GM12875 (cell line): ENCODE results near the gene ZNF214.

ENCODE experiments used
- H3K4me3 ChIP-seq: one replicate; pipeline ENCODE4 v1.5.1; 2011; ENCODE audit warnings: low read depth, low read length, control low read depth
- TF ChIP-seq, protein P1 (sequence below): IDR thresholded peaks from 2 replicates; pipeline ENCODE4 v1.5.1; 2011; ENCODE audit warnings: low read depth, mild to moderate bottlenecking, control low read depth, inconsistent platforms, low read length, moderate library complexity, borderline replicate concordance; ENCODE audit not compliant: insufficient read depth

Gene ZNF214

DNA sequence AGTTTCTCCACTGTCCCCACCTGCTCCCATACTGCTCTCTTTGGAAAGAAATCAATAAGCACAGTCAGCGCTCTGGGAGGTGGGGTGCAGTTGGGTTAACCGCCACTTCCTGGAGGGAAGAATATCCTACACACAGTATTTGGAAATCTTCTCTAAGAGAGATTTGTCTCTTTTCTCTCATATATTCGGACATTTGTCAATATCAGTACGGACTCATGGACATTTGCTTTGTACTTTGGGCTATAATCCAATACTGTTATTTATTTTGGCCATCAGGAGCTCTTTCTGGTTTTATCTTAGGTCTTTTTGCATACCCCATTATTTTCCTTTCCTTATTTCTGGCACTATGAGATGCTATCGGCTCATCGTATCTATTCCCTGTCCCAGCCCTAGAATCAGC is 13.9 kb upstream of the ZNF214 start:
- TF ChIP-seq, protein P1, sequence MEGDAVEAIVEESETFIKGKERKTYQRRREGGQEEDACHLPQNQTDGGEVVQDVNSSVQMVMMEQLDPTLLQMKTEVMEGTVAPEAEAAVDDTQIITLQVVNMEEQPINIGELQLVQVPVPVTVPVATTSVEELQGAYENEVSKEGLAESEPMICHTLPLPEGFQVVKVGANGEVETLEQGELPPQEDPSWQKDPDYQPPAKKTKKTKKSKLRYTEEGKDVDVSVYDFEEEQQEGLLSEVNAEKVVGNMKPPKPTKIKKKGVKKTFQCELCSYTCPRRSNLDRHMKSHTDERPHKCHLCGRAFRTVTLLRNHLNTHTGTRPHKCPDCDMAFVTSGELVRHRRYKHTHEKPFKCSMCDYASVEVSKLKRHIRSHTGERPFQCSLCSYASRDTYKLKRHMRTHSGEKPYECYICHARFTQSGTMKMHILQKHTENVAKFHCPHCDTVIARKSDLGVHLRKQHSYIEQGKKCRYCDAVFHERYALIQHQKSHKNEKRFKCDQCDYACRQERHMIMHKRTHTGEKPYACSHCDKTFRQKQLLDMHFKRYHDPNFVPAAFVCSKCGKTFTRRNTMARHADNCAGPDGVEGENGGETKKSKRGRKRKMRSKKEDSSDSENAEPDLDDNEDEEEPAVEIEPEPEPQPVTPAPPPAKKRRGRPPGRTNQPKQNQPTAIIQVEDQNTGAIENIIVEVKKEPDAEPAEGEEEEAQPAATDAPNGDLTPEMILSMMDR, result no peak
- no peak overlapping the region for H3K4me3 ChIP-seq

DNA sequence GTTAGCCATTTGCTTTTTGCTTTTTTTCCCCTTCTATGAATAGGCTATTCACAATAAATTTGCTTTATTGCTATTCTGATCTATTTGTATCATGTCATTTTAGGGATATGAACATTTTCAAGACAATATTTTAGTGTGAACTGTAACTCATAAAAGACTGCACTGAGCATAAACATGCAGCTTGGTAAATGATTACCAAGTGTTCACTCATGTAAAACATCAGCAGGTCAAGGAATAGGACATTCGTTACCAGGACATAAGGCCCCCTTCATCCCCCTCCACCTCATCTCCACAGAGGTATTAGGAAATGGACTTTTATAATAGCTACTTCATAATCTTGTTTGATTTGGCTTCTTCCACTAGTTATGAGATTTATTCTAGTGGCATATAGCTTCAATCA is 12.5 kb upstream of the ZNF214 start:
- H3K4me3 ChIP-seq, result no peak overlapping the region
- TF ChIP-seq, protein P1, result no peak

DNA sequence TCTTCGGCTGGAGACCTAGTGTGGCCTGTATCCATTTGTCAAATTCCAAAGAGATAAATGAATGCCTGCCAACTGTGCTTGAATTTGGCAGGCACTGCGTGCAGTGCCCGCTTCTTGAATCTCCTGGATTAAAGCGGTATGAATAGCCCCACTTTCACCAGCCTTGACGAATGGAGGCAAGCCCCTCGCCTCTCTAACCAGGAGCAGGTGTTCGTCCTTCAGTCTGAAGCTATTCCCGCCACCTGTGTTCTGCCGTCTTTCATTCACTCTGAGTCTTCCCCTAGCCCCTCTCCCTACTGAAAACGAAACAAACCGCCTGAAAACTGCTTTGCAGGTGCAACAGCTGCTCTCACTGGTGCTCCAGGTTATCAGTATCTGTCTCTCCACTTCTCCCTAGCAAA is 11.3 kb upstream of the ZNF214 start:
- TF ChIP-seq, protein P1, result no peak

DNA sequence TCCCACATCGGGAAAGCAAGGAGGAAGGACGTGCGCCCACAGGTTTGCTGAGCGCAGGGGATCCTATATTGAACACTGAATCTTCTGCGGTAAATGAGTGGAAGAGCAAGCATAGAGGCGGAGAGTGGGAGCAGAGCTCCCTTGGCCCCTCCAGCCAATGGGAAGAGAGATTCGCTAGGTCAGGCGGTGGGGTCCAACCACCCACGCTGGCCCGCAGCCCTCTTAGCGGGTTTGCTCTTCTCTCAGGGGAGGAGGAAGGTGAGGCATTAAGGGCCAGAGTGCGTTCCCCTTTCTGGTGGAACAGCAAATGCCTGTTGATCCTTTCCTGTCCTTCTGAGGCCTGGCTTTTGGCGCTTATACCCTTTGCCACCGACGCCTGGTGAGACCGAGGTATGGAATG is 10.7 kb upstream of the ZNF214 start:
- TF ChIP-seq, protein P1, result no peak

More for the DNA sequence above, 11.3 kb upstream of the ZNF214 start:
- no peak overlapping the region for H3K4me3 ChIP-seq

DNA sequence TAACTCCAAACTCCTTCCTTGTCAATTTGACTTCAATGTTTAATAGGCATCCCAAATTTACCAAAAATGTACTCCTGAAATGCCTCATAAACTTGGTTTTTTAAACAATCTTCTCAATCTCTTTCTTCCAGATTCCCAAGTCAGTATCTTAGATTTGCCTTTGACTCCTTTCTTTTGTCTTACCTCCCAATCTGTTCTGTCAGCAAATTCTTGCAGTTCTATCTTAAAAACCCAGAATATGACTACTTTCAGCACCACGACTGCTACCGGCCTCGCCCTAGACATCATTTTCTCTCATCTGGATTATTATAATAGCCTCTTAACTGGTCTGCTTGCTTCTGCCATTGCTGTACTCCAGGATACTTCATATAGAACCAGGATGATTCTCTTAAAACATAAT is 8.0 kb upstream of the ZNF214 start:
- H3K4me3 ChIP-seq, result no peak overlapping the region
- TF ChIP-seq, protein P1, result no peak

More for the DNA sequence above, 10.7 kb upstream of the ZNF214 start:
- no peak overlapping the region for H3K4me3 ChIP-seq

DNA sequence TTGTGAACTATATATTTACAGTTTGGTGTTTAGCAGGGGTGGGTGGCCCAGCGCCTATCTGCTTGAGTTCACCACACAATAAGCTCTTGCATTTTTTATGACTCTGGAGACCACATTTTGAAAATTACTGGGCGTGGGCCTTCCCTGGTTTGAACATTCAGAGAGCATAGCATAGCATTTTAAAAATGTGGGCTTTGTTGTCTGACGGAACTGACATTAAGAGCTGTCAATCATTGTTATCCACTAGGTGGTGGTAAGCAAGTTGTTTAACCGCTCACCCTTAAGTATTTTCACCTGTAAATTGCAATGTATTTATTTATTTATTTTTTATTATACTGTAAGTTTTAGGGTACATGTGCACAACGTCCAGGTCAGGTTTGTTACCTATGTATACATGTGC is 1.2 kb upstream of the ZNF214 start:
- no peak overlapping the region for H3K4me3 ChIP-seq
- TF ChIP-seq, protein P1, result no peak

DNA sequence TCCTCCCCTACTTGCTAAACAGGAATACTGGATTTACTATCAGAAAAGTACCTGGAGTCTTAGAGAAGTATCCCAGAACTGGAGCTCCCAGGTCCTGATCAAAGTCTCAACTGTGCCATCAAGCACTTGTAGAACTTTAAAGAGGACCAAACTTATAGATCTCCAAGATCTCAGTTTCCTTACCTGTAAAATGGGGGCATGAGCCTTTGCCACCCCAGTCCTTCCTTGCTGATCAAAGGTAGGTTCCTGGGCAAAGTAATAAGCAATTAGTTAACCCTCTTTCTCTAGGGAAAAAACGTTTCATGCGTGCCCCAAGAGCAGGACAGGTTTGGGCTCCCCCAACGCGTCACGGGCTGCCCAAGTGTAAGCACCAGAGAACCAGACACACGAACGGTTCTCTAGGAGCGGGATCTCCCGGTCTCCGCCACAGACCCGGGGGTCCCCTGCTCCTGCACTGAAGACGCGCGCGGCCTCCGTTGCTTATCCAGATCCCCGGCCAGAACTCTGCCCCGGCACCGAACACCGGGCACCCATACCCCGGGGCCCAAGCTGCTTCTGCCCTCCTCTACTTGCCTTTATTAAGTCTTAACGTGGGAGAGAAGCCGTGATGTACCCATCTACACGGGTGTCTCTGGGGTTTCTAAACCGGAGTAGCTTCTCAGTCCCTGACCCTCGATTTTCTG is 505 bp downstream of the ZNF214 start:
- H3K4me3 ChIP-seq, result peak overlapping the region; percentile 33
- TF ChIP-seq, protein P1, result no peak
